Measurements from ENCODE around the gene ATP6V1F. TPM values are rescaled to one million over a fixed set of nuclear protein-coding genes. Genes with fewer than 3 reads are reported as not detected.

The ATP6V1F gene
- total RNA-seq, 1 experiment from 2014 or later: 125 TPM

DNA sequence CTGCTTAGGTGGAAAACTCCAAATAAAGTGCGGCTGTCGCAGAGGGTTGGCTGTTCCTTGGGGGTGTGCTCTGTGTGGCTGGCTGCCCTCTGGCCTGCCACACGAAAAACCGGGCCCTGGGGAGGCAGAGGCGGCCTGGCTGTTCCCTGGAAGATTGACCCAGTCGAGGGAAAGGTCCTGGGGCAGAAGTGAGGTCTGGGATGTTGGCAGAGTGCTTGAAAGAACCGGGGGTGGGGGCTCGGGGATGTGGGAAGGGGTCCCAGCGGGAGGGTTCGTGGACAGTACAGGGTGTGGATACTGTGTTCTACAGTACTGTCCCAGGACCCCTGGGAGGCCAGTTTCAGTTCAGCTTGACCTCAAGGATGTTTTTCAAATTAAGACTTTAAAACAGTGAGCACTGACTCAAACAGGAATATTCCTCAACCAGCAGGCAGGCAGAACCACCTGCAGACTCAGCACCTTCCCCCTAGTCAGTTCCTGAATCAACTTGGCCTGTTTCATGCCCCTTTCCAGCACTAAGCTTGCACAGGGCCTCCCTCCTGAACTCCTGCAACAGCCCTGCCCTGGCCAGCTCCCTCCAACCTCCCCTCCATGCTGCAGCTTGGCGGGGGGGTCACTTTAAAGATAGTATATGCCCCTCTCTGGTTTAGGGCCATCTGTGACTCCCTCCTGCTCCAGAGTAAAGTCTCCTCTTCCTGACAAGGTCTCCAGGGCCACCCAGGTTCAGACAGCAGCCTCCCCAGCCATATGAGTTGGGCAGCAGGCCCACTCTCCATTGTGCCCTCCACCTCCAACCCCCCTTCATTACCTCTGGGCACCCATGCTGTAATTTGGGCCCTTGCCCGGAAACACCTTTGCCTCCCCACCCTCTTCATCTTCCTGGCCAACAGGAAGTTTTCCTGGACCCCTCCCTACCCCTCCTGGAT lies 3.2 kb upstream of the ATP6V1F start:
- POLR2A ChIA-PET: no interaction called here
- H3K27ac Mint-ChIP-seq (ENCODE audit: low read depth, unreplicated experiment): no peak overlapping the region

DNA sequence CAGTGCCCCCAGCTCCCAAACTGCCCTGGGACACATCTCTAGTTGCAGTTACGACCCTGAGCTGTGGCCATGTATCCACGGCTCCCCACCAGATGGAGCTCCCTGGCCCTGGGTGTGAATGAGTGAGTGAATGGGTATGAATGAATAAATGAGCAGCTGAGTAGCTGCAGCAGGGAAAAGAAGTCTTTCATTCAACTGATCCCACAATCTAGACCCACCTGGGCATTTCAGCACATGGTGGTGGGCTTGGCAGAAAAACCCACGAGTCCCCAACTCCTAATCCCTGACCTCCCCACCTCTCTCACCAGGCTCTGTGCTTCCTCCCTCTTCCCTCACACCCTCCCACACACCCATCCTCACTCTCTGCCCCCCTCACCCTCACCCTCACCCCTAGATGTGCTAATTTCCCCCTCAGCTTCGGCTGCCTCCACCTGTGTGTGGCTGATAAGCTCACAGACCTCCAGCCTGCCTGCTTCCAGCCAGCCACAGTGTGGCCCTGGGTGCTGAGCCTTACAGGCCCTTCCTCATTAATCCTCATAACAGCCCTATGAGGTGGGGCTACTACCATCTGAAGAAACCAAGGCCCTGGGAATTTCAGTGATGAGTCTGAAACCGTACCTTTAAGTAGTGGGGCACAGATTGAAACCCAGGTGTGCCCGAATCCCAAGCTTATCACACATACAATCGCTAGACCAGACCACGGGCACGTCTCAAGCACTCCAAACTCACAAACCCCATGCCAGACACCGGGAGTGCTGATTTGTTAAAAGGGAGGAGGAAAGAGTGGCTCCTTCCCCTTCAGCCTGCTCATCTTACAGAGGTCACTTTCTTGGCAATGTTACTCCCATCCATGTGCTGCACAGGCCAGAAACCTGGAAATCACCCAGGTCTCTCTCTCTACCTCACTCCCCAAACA lies 2.2 kb upstream of the ATP6V1F start:
- intact Hi-C loops (cut with micrococcal nuclease): loop anchor here (10.0 kb wide), 1 partner anchor 126 kb away; the partner anchor contains the start of gene CALU
- BruUV-seq (replicated peaks): no TSS peak
- H3K4me1 Mint-ChIP-seq (ENCODE audit: insufficient read depth, unreplicated experiment): peaks cover 6% of the 10 kb centered on the region
- no peaks in the 10 kb centered on the region for H3K9me3 Mint-ChIP-seq (ENCODE audit: unreplicated experiment)
- no peaks in the 10 kb centered on the region for H3K36me3 Mint-ChIP-seq (ENCODE audit: insufficient read depth, unreplicated experiment)
- POLR2A ChIA-PET: no interaction called here
- H3K27ac Mint-ChIP-seq (ENCODE audit: low read depth, unreplicated experiment): no peak overlapping the region
- H3K27me3 Mint-ChIP-seq (ENCODE audit: insufficient read depth, unreplicated experiment): peaks cover 13% of the 10 kb centered on the region
- H3K4me3 Mint-ChIP-seq (ENCODE audit: unreplicated experiment): no peak overlapping the region
- CTCF ChIA-PET: interaction anchor here (0.6 to 1.1 kb wide), 6 partner anchors 18 to 1317 kb away, joined by 3 to 5 read pairs (median 3); no protein-coding TSS in a partner anchor
- DNase-seq (ENCODE audit: unreplicated experiment): no peak
- TF ChIP-seq CTCF (IDR thresholded peaks at IDR 0.05; ENCODE audit: unreplicated experiment): no peak

More for the DNA sequence above, 3.2 kb upstream of the ATP6V1F start:
- H3K27me3 Mint-ChIP-seq (ENCODE audit: insufficient read depth, unreplicated experiment): peaks cover 21% of the 10 kb centered on the region
- no TSS peak for BruUV-seq (replicated peaks)
- peaks cover 6% of the 10 kb centered on the region for H3K4me1 Mint-ChIP-seq (ENCODE audit: insufficient read depth, unreplicated experiment)
- DNase-seq (ENCODE audit: unreplicated experiment): no peak
- no peak for TF ChIP-seq CTCF (IDR thresholded peaks at IDR 0.05; ENCODE audit: unreplicated experiment)
- intact Hi-C loops (cut with micrococcal nuclease): loop anchor here (10.0 kb wide), 1 partner anchor 125 kb away; the partner anchor contains the start of gene CALU
- no peaks in the 10 kb centered on the region for H3K9me3 Mint-ChIP-seq (ENCODE audit: unreplicated experiment)
- CTCF ChIA-PET: interaction anchor here (0.6 to 1.1 kb wide), 5 partner anchors 17 to 1318 kb away, joined by 3 to 5 read pairs (median 3); no protein-coding TSS in a partner anchor
- H3K36me3 Mint-ChIP-seq (ENCODE audit: insufficient read depth, unreplicated experiment): no peaks in the 10 kb centered on the region
- no peak overlapping the region for H3K4me3 Mint-ChIP-seq (ENCODE audit: unreplicated experiment)

- Mint-ChIP-seq H3K36me3 (ENCODE audit: insufficient read depth, unreplicated experiment) (no peaks in the 10 kb centered on the region), H3K27ac (ENCODE audit: low read depth, unreplicated experiment) (peak overlapping the region; percentile 84), H3K4me3 (ENCODE audit: unreplicated experiment) (peak overlapping the region; percentile 82), H3K27me3 (ENCODE audit: insufficient read depth, unreplicated experiment) (no peaks in the 10 kb centered on the region), H3K9me3 (ENCODE audit: unreplicated experiment) (no peaks in the 10 kb centered on the region), H3K4me1 (ENCODE audit: insufficient read depth, unreplicated experiment) (peaks cover 11% of the 10 kb centered on the region)
- BruUV-seq (replicated peaks): no TSS peak
- no peak for TF ChIP-seq CTCF (IDR thresholded peaks at IDR 0.05; ENCODE audit: unreplicated experiment)
- DNase-seq (ENCODE audit: unreplicated experiment): no peak
- ChIA-PET POLR2A (interaction anchor here (0.7 to 3.1 kb wide), 9 partner anchors 21 to 193 kb away, joined by 3 to 48 read pairs (median 5); partner anchors contain the start of genes CALU, IRF5 and TNPO3), CTCF (interaction anchor here (0.5 to 3.8 kb wide), 9 partner anchors 14 to 1724 kb away, joined by 3 to 32 read pairs (median 3); no protein-coding TSS in a partner anchor)
- intact Hi-C loops (cut with micrococcal nuclease): loop anchor here (10.0 kb wide), 1 partner anchor 127 kb away; the partner anchor contains the start of gene CALU
These were observed 592 bp upstream of the ATP6V1F start for GRCh38 chr7:128861957-128862570.

Measured in MCF 10A (cell line).